Measurements from ENCODE around the gene TSHZ1.

Gene TSHZ1, protein sequence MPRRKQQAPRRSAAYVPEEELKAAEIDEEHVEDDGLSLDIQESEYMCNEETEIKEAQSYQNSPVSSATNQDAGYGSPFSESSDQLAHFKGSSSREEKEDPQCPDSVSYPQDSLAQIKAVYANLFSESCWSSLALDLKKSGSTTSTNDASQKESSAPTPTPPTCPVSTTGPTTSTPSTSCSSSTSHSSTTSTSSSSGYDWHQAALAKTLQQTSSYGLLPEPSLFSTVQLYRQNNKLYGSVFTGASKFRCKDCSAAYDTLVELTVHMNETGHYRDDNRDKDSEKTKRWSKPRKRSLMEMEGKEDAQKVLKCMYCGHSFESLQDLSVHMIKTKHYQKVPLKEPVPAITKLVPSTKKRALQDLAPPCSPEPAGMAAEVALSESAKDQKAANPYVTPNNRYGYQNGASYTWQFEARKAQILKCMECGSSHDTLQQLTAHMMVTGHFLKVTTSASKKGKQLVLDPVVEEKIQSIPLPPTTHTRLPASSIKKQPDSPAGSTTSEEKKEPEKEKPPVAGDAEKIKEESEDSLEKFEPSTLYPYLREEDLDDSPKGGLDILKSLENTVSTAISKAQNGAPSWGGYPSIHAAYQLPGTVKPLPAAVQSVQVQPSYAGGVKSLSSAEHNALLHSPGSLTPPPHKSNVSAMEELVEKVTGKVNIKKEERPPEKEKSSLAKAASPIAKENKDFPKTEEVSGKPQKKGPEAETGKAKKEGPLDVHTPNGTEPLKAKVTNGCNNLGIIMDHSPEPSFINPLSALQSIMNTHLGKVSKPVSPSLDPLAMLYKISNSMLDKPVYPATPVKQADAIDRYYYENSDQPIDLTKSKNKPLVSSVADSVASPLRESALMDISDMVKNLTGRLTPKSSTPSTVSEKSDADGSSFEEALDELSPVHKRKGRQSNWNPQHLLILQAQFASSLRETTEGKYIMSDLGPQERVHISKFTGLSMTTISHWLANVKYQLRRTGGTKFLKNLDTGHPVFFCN (N-terminal part only)

GRCh38 chr18:75210274-75211001, at the start of gene TSHZ1:
TSHZ1 (plus strand) TSS chr18:75210797; CDS start chr18:75211877, 1,080 bp downstream.
- DNase-seq, result peak; percentile 99

- DNase-seq, result peak; percentile 50
Measured at GRCh38 chr18:75161256-75162028, 49.2 kb upstream of the TSHZ1 start.

- no peak for DNase-seq
Measured at GRCh38 chr18:75162467-75162866, 48.1 kb upstream of the TSHZ1 start.

- no peak for DNase-seq
Measured at GRCh38 chr18:75162978-75163377, 47.6 kb upstream of the TSHZ1 start.

DNA sequence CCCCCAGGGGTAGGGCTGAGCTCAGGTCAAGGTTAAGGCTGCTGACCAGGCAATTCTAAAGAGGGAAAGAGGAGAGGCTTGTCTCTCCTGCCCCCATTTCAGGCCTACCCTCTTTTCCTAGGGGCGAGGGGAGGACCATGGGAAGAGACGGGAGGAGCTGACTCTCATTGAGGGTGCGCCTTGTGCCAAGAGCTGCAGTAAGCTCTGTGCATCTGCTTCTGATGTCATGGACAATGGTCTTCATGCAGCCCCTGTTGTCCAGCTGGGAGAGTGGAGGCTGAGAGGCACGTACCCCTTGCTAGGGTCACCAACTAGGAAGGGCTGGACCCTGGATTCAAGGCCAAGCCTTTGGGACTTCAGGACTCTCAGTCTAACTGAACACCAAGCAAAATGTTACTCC, 46.9 kb upstream of the TSHZ1 start:
- no peak for DNase-seq

- no peak for DNase-seq
Measured at GRCh38 chr18:75164479-75164878, 46.1 kb upstream of the TSHZ1 start.

DNA sequence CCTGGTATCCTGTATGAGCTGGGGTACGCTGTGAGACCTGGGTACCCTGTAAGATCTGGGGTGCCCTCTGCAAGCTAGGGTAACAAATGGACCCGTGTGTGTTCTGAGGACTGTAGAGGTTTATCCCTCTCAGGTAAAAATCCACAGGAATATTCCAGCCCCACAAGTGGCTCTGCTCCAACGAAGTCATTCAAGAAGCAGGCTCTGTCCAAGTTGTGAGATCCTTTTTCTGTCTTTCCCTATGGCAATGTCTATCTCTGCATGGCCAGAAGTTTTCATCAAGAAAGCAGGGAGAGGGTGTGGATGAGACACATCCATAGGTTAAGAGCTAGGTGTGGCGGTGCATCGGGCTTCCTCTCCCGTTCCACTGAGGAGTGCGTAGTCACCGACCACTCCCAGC, 44.7 kb upstream of the TSHZ1 start:
- DNase-seq, result no peak

DNA sequence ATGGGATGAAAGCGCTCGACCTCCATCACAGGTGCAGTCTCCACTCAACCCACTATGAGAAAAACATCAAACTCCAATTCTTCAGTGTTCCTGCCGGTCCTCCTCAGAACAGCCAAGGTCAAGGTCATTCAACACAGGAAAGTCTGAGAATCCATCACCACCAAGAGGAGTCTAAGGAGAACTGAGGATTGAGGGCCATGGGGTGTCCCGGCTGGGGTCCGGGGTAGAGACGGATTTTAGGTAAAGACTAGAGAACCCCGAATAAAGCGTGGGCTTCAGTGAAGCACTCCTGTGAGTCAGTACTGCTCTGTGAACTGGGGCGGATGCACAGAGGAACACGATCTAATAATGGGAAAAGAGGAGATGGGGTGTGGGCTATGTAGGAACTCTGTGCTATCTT, 43.5 kb upstream of the TSHZ1 start:
- DNase-seq, result no peak

- no peak for DNase-seq
Measured at GRCh38 chr18:75167759-75168618, 42.6 kb upstream of the TSHZ1 start.

GRCh38 chr18:75168619-75169018, 42.0 kb upstream of the TSHZ1 start:
- DNase-seq, result no peak

- no peak for DNase-seq
Measured at GRCh38 chr18:75169411-75169810, 41.2 kb upstream of the TSHZ1 start.

- DNase-seq, result no peak
Measured at GRCh38 chr18:75170022-75170789, 40.4 kb upstream of the TSHZ1 start.

- no peak for DNase-seq
Measured at GRCh38 chr18:75170916-75171315, 39.7 kb upstream of the TSHZ1 start.

GRCh38 chr18:75172299-75173124, 38.1 kb upstream of the TSHZ1 start:
- no peak for DNase-seq

DNA sequence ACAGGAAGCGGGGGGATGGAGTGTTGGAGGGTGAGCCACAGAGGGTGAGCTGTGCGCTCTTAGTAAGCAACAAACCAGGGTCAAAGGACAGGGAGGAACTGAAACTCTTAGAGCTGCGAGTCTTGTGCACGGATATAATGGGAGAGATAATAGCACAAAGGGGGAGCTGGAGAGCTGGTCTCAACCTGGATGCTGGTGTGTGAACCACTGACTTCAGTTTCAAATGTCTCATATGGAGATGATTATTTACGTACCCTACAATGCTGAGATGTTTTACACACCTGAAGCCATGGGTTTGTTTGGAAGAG, 37.5 kb upstream of the TSHZ1 start:
- no peak for DNase-seq

GRCh38 chr18:75173738-75174137, 36.9 kb upstream of the TSHZ1 start:
- DNase-seq, result no peak

DNA sequence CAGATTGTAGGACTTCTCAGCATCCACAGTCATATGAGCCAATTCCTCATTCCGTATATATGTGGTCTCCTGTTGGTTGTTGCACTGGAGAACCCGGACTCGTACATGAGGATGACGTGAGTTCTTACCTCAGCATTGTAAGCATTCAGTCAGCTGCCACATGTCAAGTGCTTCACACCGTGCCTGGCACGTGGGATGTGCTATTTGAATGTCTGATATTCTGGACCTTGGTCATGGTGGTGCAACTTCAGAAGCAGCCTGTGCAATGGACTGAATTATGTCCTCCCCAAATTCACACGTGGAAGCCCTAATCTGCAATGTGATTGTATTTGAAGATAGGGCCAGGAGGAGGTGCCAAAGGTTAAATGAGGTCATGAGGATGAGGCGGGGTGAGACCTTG, 33.7 kb upstream of the TSHZ1 start:
- DNase-seq, result no peak

GRCh38 chr18:75178376-75178775, 32.2 kb upstream of the TSHZ1 start:
- no peak for DNase-seq

GRCh38 chr18:75179819-75180600, 30.6 kb upstream of the TSHZ1 start:
- no peak for DNase-seq

Measured in NCI-H510A treated with DMSO at 0.1 percent for 48 hours (cell line).